HepG2 (cell line): ENCODE data around the gene CNNM2. TPM values are rescaled to one million over a fixed set of nuclear protein-coding genes. Genes with fewer than 3 reads are reported as not detected.

Source experiments
- ATF3 ChIP-seq: sonication (generic); formaldehyde crosslinking; IDR thresholded peaks from 2 replicates; pipeline ENCODE4 v1.4.0; 2020; ENCODE audit warnings: missing genetic modification reagents
- ATF6 ChIP-seq: sonication (generic); formaldehyde crosslinking; conservative IDR thresholded peaks from 2 replicates; pipeline ENCODE4 v1.4.0; 2020; ENCODE audit warnings: missing genetic modification reagents
- CEBPZ ChIP-seq: IDR thresholded peaks from 2 replicates; pipeline ENCODE4 v1.6.1; 2012; ENCODE audit warnings: low read length, improper control_type of control experiment
- CREM ChIP-seq, 2 experiments: sonication (generic) in 1 of 2; formaldehyde crosslinking in 1 of 2; IDR thresholded peaks; 2 replicates each; pipeline versions ENCODE4 v1.4.0 to v1.6.1; 2016 to 2020; ENCODE audit warnings: antibody characterized with exemption in 1 of 2, mild to moderate bottlenecking in 1 of 2, missing genetic modification reagents in 1 of 2
- DR1 ChIP-seq: sonication (generic); formaldehyde crosslinking; IDR thresholded peaks from 2 replicates; pipeline ENCODE4 v1.8.0; 2021; ENCODE audit warnings: mild to moderate bottlenecking, missing genetic modification reagents, inconsistent platforms
- ETS1 ChIP-seq: sonication (generic); formaldehyde crosslinking; IDR thresholded peaks from 2 replicates; pipeline ENCODE4 v1.4.0; 2020; ENCODE audit warnings: missing genetic modification reagents
- KAT2B ChIP-seq: fragments of 150-350 bp; IDR thresholded peaks from 2 replicates; pipeline ENCODE4 v1.6.1; 2014; ENCODE audit warnings: low read depth, low read length, borderline replicate concordance
- MTA1 ChIP-seq: sonication (generic); formaldehyde crosslinking; IDR thresholded peaks from 2 replicates; pipeline ENCODE4 v1.4.0; 2020; ENCODE audit warnings: missing genetic modification reagents, mild to moderate bottlenecking, borderline replicate concordance
- NFKB2 ChIP-seq: sonication (generic); formaldehyde crosslinking; IDR thresholded peaks from 2 replicates; pipeline ENCODE4 v1.4.0; 2020; ENCODE audit warnings: missing genetic modification reagents, borderline replicate concordance
- PAF1 ChIP-seq: IDR thresholded peaks from 2 replicates; pipeline ENCODE4 v1.6.1; 2016; ENCODE audit warnings: missing genetic modification reagents, missing compliant biosample characterization
- PRDM4 ChIP-seq: sonication (generic); formaldehyde crosslinking; IDR thresholded peaks from 2 replicates; pipeline ENCODE4 v1.9.0; 2021; ENCODE audit warnings: missing genetic modification reagents, borderline replicate concordance
- ZBTB7B ChIP-seq: sonication (generic); formaldehyde crosslinking; IDR thresholded peaks from 2 replicates; pipeline ENCODE4 v1.4.0; 2020; ENCODE audit warnings: missing genetic modification reagents
- ZFP36L2 ChIP-seq: sonication (generic); formaldehyde crosslinking; IDR thresholded peaks from 2 replicates; pipeline ENCODE4 v1.4.0; 2020; ENCODE audit warnings: missing genetic modification reagents
- ZFY ChIP-seq: sonication (generic); formaldehyde crosslinking; IDR thresholded peaks from 2 replicates; pipeline ENCODE4 v1.4.0; 2020; ENCODE audit warnings: missing genetic modification reagents
- ZNF18 ChIP-seq: sonication (generic); formaldehyde crosslinking; IDR thresholded peaks from 2 replicates; pipeline ENCODE4 v1.8.0; 2022; ENCODE audit warnings: mild to moderate bottlenecking, missing genetic modification reagents; ENCODE audit not compliant: insufficient replicate concordance
- ZNF251 ChIP-seq: sonication (generic); formaldehyde crosslinking; IDR thresholded peaks from 2 replicates; pipeline ENCODE4 v1.9.0; 2021; ENCODE audit warnings: mild to moderate bottlenecking, missing genetic modification reagents
- ZNF432 ChIP-seq: sonication (generic); formaldehyde crosslinking; IDR thresholded peaks from 2 replicates; pipeline ENCODE4 v1.5.0; 2020; ENCODE audit warnings: missing genetic modification reagents, mild to moderate bottlenecking, borderline replicate concordance
- ZNF564 ChIP-seq: sonication (generic); formaldehyde crosslinking; IDR thresholded peaks from 2 replicates; pipeline ENCODE4 v1.8.1; 2023; ENCODE audit warnings: mild to moderate bottlenecking, missing genetic modification reagents
- polyA plus RNA-seq, 8 experiments: library from polyadenylated mRNA; depleted of rRNA in 3 of 8; stranded (reverse) in 7 of 8; unstranded in 1 of 8; fragments of >200 nt; fragmentation: Illumina TruSeq in 4 of 8; extraction: Trizol in 4 of 8; gene quantifications; 2 replicates each; pipeline versions ENCODE4 v1.2.1 to v1.2.3, GENCODE V29; 2011 to 2016; ENCODE audit warnings: low read depth in 4 of 8, missing spikeins in 1 of 8, mixed read lengths in 1 of 8; ENCODE audit not compliant: insufficient read depth in 1 of 8
- total RNA-seq, 5 experiments: library from RNA; depleted of rRNA; stranded (reverse); fragments of >200 nt; fragmentation: Illumina TruSeq; extraction: Trizol; gene quantifications; 2 replicates each; pipeline ENCODE4 v1.2.3, GENCODE V29; 2016; ENCODE audit warnings: low read depth in 1 of 5

The CNNM2 gene
- total and polyA plus RNA-seq, 2 of the 13 experiments (the other 11 are each of a cell fraction or from before 2014, with no cell fraction given) = 7.1 to 9.0 TPM

- TF ChIP-seq ATF3 (CRISPR knock-in tag) (no peak), ZFP36L2 (CRISPR knock-in tag) (no peak), ZBTB7B (CRISPR knock-in tag) (peak; percentile 37; the same call in 1 of the 2 replicates), ZNF251 (no peak), CEBPZ (no peak), ZFY (CRISPR knock-in tag) (peak; percentile 76), CREM (IDR thresholded peaks at IDR 0.05) (no peak), CREM (CRISPR knock-in tag; IDR thresholded peaks at IDR 0.05) (no peak), PRDM4 (CRISPR knock-in tag) (no peak), PAF1 (no peak), NFKB2 (CRISPR knock-in tag) (peak; percentile 77; the same call in 1 of the 2 replicates), DR1 (CRISPR knock-in tag) (no peak), ATF6 (CRISPR knock-in tag) (no peak), ZNF18 (CRISPR knock-in tag) (no peak), ZNF432 (CRISPR knock-in tag) (no peak), MTA1 (CRISPR knock-in tag) (0 out of 2 replicates have a peak, but pooled peaks have one; percentile 18), KAT2B (no peak), ETS1 (CRISPR knock-in tag) (no peak; the same call in 1 of the 2 replicates), ZNF564 (no peak)
Measured at GRCh38 chr10:102919246-102919959, 1.3 kb downstream of the CNNM2 start (continued).
